CD14-positive monocyte (primary cell): ENCODE results near the gene POLK. TPM values are rescaled to one million over a fixed set of nuclear protein-coding genes. Genes with fewer than 3 reads are reported as not detected.

Experiments
- DNase-seq, 3 donors: peaks; one replicate each; pipeline ENCODE4 v3.0.0-alpha.2; 2011 to 2022
- H2AFZ ChIP-seq: 2 replicates; pipeline ENCODE4 v1.6.0; 2012; ENCODE audit warnings: mild to moderate bottlenecking, low read depth, low read length, inconsistent platforms; ENCODE audit not compliant: insufficient read depth, poor library complexity, severe bottlenecking
- H3K27ac ChIP-seq, 2 donors: 1 replicate in 1 of 2; 2 replicates in 1 of 2; pipeline ENCODE4 v1.5.1; 2012 to 2013; ENCODE audit warnings: low read length in 2 of 2, control low read depth in 1 of 2, inconsistent platforms in 1 of 2, low read depth in 1 of 2, mild to moderate bottlenecking in 1 of 2
- H3K27me3 ChIP-seq, 2 donors: one replicate each; pipeline versions ENCODE4 v1.6.0 to v1.6.1; 2011 to 2013; ENCODE audit warnings: low read length in 2 of 2; ENCODE audit not compliant: control insufficient read depth in 2 of 2, insufficient read depth in 2 of 2
- H3K36me3 ChIP-seq, 2 donors: replicated peaks in 1 of 2; 1 replicate in 1 of 2; 2 replicates in 1 of 2; pipeline versions ENCODE4 v1.5.1 to v1.6.1; 2012 to 2013; ENCODE audit warnings: low read length in 2 of 2, control low read depth in 1 of 2, inconsistent platforms in 1 of 2, mild to moderate bottlenecking in 1 of 2; ENCODE audit not compliant: insufficient read depth in 2 of 2, control insufficient read depth in 1 of 2
- H3K4me1 ChIP-seq, 2 donors: 1 replicate in 1 of 2; 2 replicates in 1 of 2; pipeline versions ENCODE4 v1.5.1 to v1.6.1; 2012 to 2013; ENCODE audit warnings: low read length in 2 of 2, control low read depth in 1 of 2, inconsistent platforms in 1 of 2, mild to moderate bottlenecking in 1 of 2, moderate library complexity in 1 of 2; ENCODE audit not compliant: insufficient read depth in 2 of 2, control insufficient read depth in 1 of 2
- H3K4me2 ChIP-seq: replicated peaks from 2 replicates; pipeline ENCODE3; 2012; ENCODE audit warnings: low read length, moderate library complexity, mild to moderate bottlenecking; ENCODE audit not compliant: poor library complexity, severe bottlenecking; ENCODE audit errors: extremely low read depth
- H3K4me3 ChIP-seq, 3 experiments: fragments of 200-600 bp in 1 of 3; sonication (generic) in 1 of 3; replicated peaks in 1 of 3; 1 replicate in 2 of 3; 2 replicates in 1 of 3; pipeline ENCODE4 v1.5.1; 2011 to 2013; ENCODE audit warnings: low read length in 3 of 3, mild to moderate bottlenecking in 3 of 3, control low read depth in 2 of 3, low read depth in 2 of 3, inconsistent platforms in 1 of 3, moderate library complexity in 1 of 3
- H3K79me2 ChIP-seq: 2 replicates; pipeline ENCODE4 v1.6.0; 2012; ENCODE audit warnings: mild to moderate bottlenecking, control low read depth, inconsistent platforms, low read length, moderate library complexity; ENCODE audit not compliant: insufficient read depth
- H3K9ac ChIP-seq: 2 replicates; pipeline ENCODE4 v1.6.0; 2017; ENCODE audit warnings: low read length, mild to moderate bottlenecking; ENCODE audit not compliant: insufficient read depth, poor library complexity, severe bottlenecking
- H3K9me3 ChIP-seq, 2 donors: replicated peaks in 1 of 2; 1 replicate in 1 of 2; 2 replicates in 1 of 2; pipeline versions ENCODE4 v1.5.1 to v1.6.1; 2012 to 2013; ENCODE audit warnings: low read length in 2 of 2, control low read depth in 1 of 2; ENCODE audit not compliant: control insufficient read depth in 1 of 2, insufficient read depth in 1 of 2
- H4K20me1 ChIP-seq: 2 replicates; pipeline ENCODE4 v1.6.0; 2012; ENCODE audit warnings: mild to moderate bottlenecking, low read length, control low read depth, moderate library complexity; ENCODE audit not compliant: insufficient read depth
- H3K27ac Mint-ChIP-seq, 7 donors: one replicate each; pipeline ENCODE4 v1.8.0; 2020; ENCODE audit warnings: mild to moderate bottlenecking in 7 of 7, mixed read lengths in 7 of 7, moderate library complexity in 6 of 7, inconsistent platforms in 2 of 7
- H3K27me3 Mint-ChIP-seq, 3 donors: one replicate each; pipeline ENCODE4 v1.8.0; 2021 to 2022; ENCODE audit warnings: low read depth in 3 of 3, mild to moderate bottlenecking in 3 of 3, mixed read lengths in 3 of 3, moderate library complexity in 3 of 3, inconsistent platforms in 1 of 3
- H3K36me3 Mint-ChIP-seq, 2 donors: one replicate each; pipeline ENCODE4 v1.8.0; 2020; ENCODE audit warnings: mixed read lengths in 2 of 2, inconsistent platforms in 1 of 2, mild to moderate bottlenecking in 1 of 2
- H3K4me1 Mint-ChIP-seq: one replicate; pipeline ENCODE4 v1.8.0; 2020; ENCODE audit warnings: mild to moderate bottlenecking, mixed read lengths
- H3K4me3 Mint-ChIP-seq, 2 donors: one replicate each; pipeline ENCODE4 v1.8.0; 2020; ENCODE audit warnings: mild to moderate bottlenecking in 2 of 2, mixed read lengths in 2 of 2, moderate library complexity in 1 of 2
- H3K9me3 Mint-ChIP-seq, 7 donors: one replicate each; pipeline ENCODE4 v1.8.0; 2020 to 2022; ENCODE audit warnings: mixed read lengths in 7 of 7, mild to moderate bottlenecking in 6 of 7, moderate library complexity in 6 of 7, inconsistent platforms in 2 of 7
- CTCF ChIP-seq: fragments of 200-600 bp; IDR thresholded peaks from one replicate; pipeline ENCODE4 v1.8.0; 2022; ENCODE audit warnings: antibody characterized with exemption, mild to moderate bottlenecking
- WGBS: methylation state at CpG from one replicate; pipeline ENCODE4 v1.1.5; 2013; ENCODE audit warnings: missing lambda C conversion rate; ENCODE audit not compliant: insufficient coverage; 5-methylcytosine and 5-hydroxymethylcytosine counted together
- intact Hi-C, 2 donors: fragments of 100-400 bp; cut with micrococcal nuclease; formaldehyde crosslinking; loops; one replicate each; pipeline versions ENCODE4 v1.15.0 to v1.15.1; 2023
- polyA plus RNA-seq, 3 donors: library from polyadenylated mRNA; depleted of rRNA in 1 of 3; unstranded in 2 of 3; stranded (reverse) in 1 of 3; fragments of 300-500 nt in 2 of 3; fragments of >200 nt in 1 of 3; fragmentation: Illumina TruSeq in 2 of 3; gene quantifications; 1 replicate in 2 of 3; 2 replicates in 1 of 3; pipeline ENCODE4 v1.2.3, GENCODE V29; 2012 to 2021

POLK gene
- polyA plus RNA-seq, 3 donors, result 18.1 to 27.2 (median 22.3) TPM

DNA sequence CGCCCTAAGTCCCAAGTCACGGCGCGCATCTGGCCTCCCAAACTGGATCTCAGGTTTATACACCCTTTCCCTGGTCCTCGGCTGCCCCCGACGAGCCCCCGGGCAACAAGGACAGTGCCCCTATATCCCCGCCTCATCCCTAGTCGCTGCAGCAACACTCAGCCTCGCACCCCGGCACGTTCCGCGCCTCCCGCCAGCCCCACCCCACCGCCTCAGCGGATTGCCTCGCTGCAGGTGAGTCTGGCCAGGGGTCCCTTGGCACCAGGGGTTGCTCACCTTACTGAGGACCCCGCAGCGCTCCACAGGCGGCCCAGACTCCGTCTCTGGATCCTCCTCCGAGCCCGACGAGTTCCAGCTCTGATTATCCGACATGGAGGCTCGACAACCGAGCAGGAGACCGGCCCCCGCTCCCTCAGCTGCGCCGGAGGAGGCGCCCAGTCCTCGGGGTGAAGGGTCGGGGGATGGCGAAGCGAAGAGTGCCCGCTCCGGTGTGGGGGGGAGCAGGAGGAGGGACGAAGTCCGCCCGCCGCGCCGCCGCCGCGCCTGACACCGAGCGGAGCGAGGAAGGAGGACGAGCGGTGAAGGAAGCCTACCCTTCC is 756 bp upstream of the POLK start:
- H3K4me1 ChIP-seq, result peaks cover 30 to 61% of the 10 kb centered on the region in 2 donors

More for the DNA sequence above, 756 bp upstream of the POLK start:
- Mint-ChIP-seq H3K4me3 (peak overlapping the region; percentile 98 to 99), H3K36me3 (peaks cover 2 to 3% of the 10 kb centered on the region in 2 donors), H3K4me1 (peaks cover 49% of the 10 kb centered on the region), H3K9me3 (peaks cover 0 to 2% (median 0%) of the 10 kb centered on the region in 7 donors), H3K27ac (peak overlapping the region; percentile 90 to 98 (median 98)), H3K27me3 (no peaks in the 10 kb centered on the region)
- Histone ChIP-seq H3K9me3 (no peaks in the 10 kb centered on the region), H3K27me3 (no peaks in the 10 kb centered on the region), H4K20me1 (peaks cover 55% of the 10 kb centered on the region), H3K36me3 (peaks cover under 1 to 1% of the 10 kb centered on the region in 2 donors), H3K79me2 (peaks cover 98% of the 10 kb centered on the region), H3K9ac (peak overlapping the region; percentile 91), H3K27ac (peak overlapping the region; percentile 83 to 94), H3K4me3 (peak overlapping the region; percentile 81 to 98 (median 91)), H2AFZ (peak overlapping the region; percentile 88), H3K4me2 (peak overlapping the region; percentile 84)
- peak in 1 of 3 donors; percentile 49 for DNase-seq
- intact Hi-C loops, result loop anchor here in 1 of 2 donors (10.0 kb wide), 1 partner anchor 54 kb away; no protein-coding TSS in a partner anchor
- no peak for TF ChIP-seq CTCF
- WGBS, result 0% methylated on average over 51 of the region's 54 CpGs
